ENCODE measurements around the gene TPX2. TPM values are rescaled to one million over a fixed set of nuclear protein-coding genes. Genes with fewer than 3 reads are reported as not detected.

Gene TPX2
- total RNA-seq, 1 donor from 2014 or later: 0.97 TPM

- intact Hi-C loops (cut with DNase I): no loop called here
- DNase-seq: no peak
- ATAC-seq (ENCODE audit: poor library complexity): no peak
Measured at GRCh38 chr20:31705598-31706597, 33.2 kb upstream of the TPX2 start.

GRCh38 chr20:31706607-31707257, 32.4 kb upstream of the TPX2 start:
- ATAC-seq (ENCODE audit: poor library complexity) (no peak), DNase-seq (no peak)
- intact Hi-C loops (cut with DNase I): no loop called here

DNA sequence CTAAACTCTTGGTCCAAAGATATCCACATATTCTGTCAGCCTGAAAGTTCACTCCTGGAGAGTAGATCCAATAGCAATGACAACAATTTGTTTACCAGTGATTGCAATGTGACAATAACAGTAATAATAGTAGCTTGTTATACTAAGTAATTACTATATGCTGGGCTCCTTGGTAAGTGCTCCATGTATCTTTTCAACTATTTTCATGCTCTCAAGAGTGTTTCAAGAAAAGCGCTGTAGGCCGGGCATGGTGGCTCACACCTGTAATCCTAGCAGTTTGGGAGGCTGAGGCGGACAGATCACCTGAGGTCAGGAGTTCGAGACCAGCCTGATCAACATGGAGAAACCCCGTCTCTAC, 31.9 kb upstream of the TPX2 start:
- intact Hi-C loops (cut with DNase I): no loop called here
- DNase-seq: no peak
- ATAC-seq (ENCODE audit: poor library complexity): no peak

- ATAC-seq (ENCODE audit: poor library complexity) (no peak), DNase-seq (peak; percentile 70)
- intact Hi-C loops (cut with DNase I): no loop called here
Measured at GRCh38 chr20:31707994-31708735, 30.9 kb upstream of the TPX2 start.

- intact Hi-C loops (cut with DNase I): no loop called here
- ATAC-seq (ENCODE audit: poor library complexity) (no peak), DNase-seq (no peak)
Measured at GRCh38 chr20:31708736-31709534, 30.2 kb upstream of the TPX2 start.

GRCh38 chr20:31709939-31710338, 29.2 kb upstream of the TPX2 start:
- intact Hi-C loops (cut with DNase I): no loop called here

DNA sequence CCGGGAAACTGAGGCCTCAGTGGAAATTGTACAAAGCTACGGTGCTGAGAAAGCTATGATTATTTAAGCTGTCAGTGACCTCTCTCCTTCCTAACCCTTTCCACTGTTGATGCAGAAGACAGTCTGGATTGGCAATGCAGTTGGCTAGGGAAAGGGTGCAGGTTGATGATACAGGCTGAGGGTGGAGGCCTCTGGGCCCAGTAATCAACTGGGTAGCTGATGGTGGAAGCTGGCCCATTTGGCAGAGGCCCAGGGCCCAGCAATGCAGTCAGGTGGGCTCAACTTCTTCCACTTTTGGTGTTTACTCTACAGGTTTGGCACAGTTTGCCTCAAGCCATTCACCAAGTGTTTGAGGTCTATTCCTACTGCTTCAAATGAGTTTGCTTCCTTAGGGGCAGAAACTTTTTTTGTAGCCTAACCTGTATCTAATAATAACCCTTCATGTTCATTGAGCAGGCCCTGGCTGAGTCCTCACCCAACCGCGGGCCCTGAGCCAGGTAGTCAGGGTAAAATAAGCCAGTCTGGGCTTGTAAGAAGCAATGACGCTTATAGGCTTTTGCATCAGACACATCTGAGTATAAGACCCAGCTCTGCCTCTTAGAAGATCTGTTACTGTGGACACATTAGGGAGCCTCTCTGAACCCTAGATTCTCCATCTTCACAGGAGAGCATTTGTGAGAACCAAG, 28.5 kb upstream of the TPX2 start:
- DNase-seq (peak; percentile 80), ATAC-seq (ENCODE audit: poor library complexity) (peak; percentile 40)
- intact Hi-C loops (cut with DNase I): no loop called here

More at GRCh38 chr20:31709939-31710338, 29.2 kb upstream of the TPX2 start:
- DNase-seq: no peak
- no peak for ATAC-seq (ENCODE audit: poor library complexity)

GRCh38 chr20:31711179-31712111, 27.6 kb upstream of the TPX2 start:
- DNase-seq: no peak
- intact Hi-C loops (cut with DNase I): no loop called here
- ATAC-seq (ENCODE audit: poor library complexity): no peak

GRCh38 chr20:31712112-31712553, 27.0 kb upstream of the TPX2 start:
- DNase-seq (no peak), ATAC-seq (ENCODE audit: poor library complexity) (peak; percentile 71)
- intact Hi-C loops (cut with DNase I): no loop called here

GRCh38 chr20:31712564-31713311, 26.4 kb upstream of the TPX2 start:
- intact Hi-C loops (cut with DNase I): no loop called here
- ATAC-seq (ENCODE audit: poor library complexity): peak; percentile 86
- DNase-seq: peak; percentile 87

- DNase-seq (peak; percentile 86), ATAC-seq (ENCODE audit: poor library complexity) (peak; percentile 53)
- intact Hi-C loops (cut with DNase I): no loop called here
Measured at GRCh38 chr20:31713312-31714273, 25.5 kb upstream of the TPX2 start.

DNA sequence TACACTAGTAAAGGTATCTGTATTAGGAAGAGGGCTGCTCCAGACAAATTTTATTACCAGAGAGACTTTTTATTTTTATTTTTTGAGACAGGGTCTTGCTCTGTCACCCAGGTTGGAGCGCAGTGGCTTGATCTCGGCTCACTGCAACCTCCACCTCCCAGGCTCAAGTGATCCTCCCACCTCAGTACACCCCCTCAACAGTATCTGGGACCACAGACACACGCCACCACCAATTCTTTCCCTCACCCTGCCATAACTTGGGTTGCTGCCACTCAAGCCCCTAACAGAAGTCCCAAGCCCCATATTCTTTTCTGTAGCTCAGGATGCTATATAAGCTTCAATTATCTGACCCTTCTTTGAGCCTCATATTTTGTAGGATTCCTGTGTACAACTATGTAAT, 23.3 kb upstream of the TPX2 start:
- intact Hi-C loops (cut with DNase I): no loop called here
- ATAC-seq (ENCODE audit: poor library complexity): no peak
- DNase-seq: no peak

DNA sequence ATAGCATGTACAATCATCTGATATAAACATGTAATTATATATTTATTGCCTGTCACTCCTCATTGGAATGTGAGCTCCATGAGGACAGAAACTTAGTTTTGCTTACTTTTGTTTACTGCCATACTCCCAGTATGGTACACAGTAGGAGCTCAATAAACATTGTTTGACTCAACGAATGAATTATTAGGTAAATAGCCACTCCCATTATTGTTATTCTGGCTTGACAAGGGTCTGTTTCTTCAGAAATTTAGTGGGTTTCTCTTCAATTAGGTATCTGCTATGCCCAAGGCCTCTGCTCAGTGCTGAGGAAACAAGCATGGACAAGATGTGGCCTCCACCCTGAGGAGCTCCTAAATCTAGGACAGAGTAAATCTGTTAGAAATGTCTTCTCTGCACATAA, 22.7 kb upstream of the TPX2 start:
- ATAC-seq (ENCODE audit: poor library complexity): no peak
- intact Hi-C loops (cut with DNase I): no loop called here
- no peak for DNase-seq

DNA sequence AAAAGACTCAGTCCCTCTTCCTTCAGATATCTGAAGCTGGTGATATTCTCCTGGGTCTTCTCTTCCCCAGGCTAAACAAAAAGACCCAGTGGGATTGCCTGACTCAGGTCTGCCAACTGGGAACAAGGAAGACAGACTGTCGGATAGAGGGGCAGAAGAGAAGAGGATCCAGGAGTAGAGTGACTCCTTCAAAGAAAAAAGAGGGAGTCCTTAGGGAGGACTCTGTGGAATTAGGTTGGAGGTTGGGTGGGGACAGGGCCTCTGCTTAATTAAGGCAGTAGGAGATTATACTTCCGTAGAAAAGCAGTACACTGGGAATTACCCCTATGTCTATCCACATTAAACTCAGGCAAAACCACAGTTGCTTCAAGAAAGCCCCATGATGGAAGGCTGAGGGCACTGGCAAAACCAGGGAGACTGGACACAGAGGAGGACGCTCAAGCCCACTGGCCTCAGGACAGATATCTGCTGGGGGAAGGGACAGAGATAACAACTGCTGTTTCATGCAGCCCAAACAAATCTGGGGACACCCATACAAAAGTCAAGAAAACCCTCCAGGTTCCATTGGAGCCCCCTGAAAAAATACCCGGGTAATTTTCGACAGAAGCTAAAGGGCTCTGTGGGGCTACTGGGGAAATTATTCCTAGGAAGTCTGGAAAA, 22.1 kb upstream of the TPX2 start:
- intact Hi-C loops (cut with DNase I): no loop called here
- DNase-seq (no peak), ATAC-seq (ENCODE audit: poor library complexity) (no peak)

Measured in Right ventricle myocardium superior (tissue), 1 donor.